HepG2 (cell line): ENCODE data around the gene CIAO2B. TPM values are rescaled to one million over a fixed set of nuclear protein-coding genes. Genes with fewer than 3 reads are reported as not detected.

Experiments used
- ATAC-seq: fragments of 200-7000 bp; cut with Tn5 transposase; 3 replicates; pipeline ENCODE4 v1.9.1; 2020; ENCODE audit warnings: mild to moderate bottlenecking, moderate library complexity
- BruUV-seq: library from RNA; stranded (reverse); fragments of 400-500 nt; replicated peaks from 2 replicates; lab custom pipeline; 2021; lab: Mats Ljungman, UMichigan
- CTCF ChIA-PET: fragments of 300-600 bp; formaldehyde crosslinking; extraction: SDS; loops from one replicate; lab custom pipeline; 2021; ENCODE audit warnings: low total read pairs, inconsistent platforms, low intra/inter-chr PET ratio; lab: Yijun Ruan, JAX
- POLR2A ChIA-PET: fragments of 350-600 bp; sonication (Branson Sonifier 250); formaldehyde crosslinking; loops from one replicate; lab custom pipeline; 2020; ENCODE audit warnings: antibody characterized with exemption, inconsistent platforms; lab: Yijun Ruan, JAX
- DNase-seq: peaks from one replicate; pipeline ENCODE4 v3.0.0-alpha.2; 2015; ENCODE audit warnings: low spot score
- FAIRE-seq: peaks from 3 replicates; lab custom pipeline; 2011; peaks lifted over from hg19 to GRCh38; lab: Jason Lieb, UNC
- H2AFZ ChIP-seq: one replicate; pipeline ENCODE4 v1.6.1; 2011; ENCODE audit warnings: low read length, inconsistent platforms
- H3K27ac ChIP-seq: fragments of 300-600 bp; 3 replicates; pipeline ENCODE4 v1.8.0; 2011; ENCODE audit warnings: mixed run types, mild to moderate bottlenecking, mixed read lengths, low read length, inconsistent platforms; ENCODE audit not compliant: insufficient read depth; ENCODE audit errors: extremely low read length
- H3K27me3 ChIP-seq, 2 experiments: fragments of 200-600 bp in 1 of 2; 2 replicates in 1 of 2; 3 replicates in 1 of 2; pipeline versions ENCODE4 v1.6.0 to v1.8.0; 2011; ENCODE audit warnings: low read length in 2 of 2, mild to moderate bottlenecking in 2 of 2, moderate library complexity in 2 of 2, inconsistent platforms in 1 of 2; ENCODE audit not compliant: insufficient read depth in 2 of 2, control insufficient read depth in 1 of 2
- H3K36me3 ChIP-seq, 2 experiments: fragments of 200-600 bp in 1 of 2; replicated peaks in 1 of 2; 2 replicates in 1 of 2; 3 replicates in 1 of 2; pipeline versions ENCODE4 v1.5.1 to v1.8.0; 2011; ENCODE audit warnings: low read length in 2 of 2, inconsistent platforms in 1 of 2; ENCODE audit not compliant: insufficient read depth in 2 of 2, control insufficient read depth in 1 of 2
- H3K4me1 ChIP-seq: 2 replicates; pipeline ENCODE4 v1.5.1; 2012; ENCODE audit warnings: low read length, inconsistent platforms; ENCODE audit not compliant: insufficient read depth
- H3K4me2 ChIP-seq: 2 replicates; pipeline ENCODE4 v1.6.0; 2011; ENCODE audit warnings: low read depth, low read length, inconsistent platforms
- H3K4me3 ChIP-seq, 3 experiments: fragments of 200-600 bp in 1 of 3; sonication (generic), shearing (Covaris generic) in 1 of 3; replicated peaks in 1 of 3; 2 replicates each; pipeline ENCODE4 v1.5.1; 2011 to 2016; ENCODE audit warnings: low read length in 3 of 3, inconsistent platforms in 2 of 3, low read depth in 2 of 3, mild to moderate bottlenecking in 2 of 3, control low read depth in 1 of 3, mixed read lengths in 1 of 3; ENCODE audit not compliant: insufficient read depth in 1 of 3
- H3K79me2 ChIP-seq: one replicate; pipeline ENCODE4 v1.6.1; 2011; ENCODE audit warnings: low read length, inconsistent platforms; ENCODE audit not compliant: insufficient read depth
- H3K9ac ChIP-seq: 2 replicates; pipeline ENCODE4 v1.6.0; 2011; ENCODE audit warnings: mild to moderate bottlenecking, low read depth, low read length, inconsistent platforms; ENCODE audit not compliant: insufficient read depth
- H3K9me3 ChIP-seq: 2 replicates; pipeline ENCODE4 v1.5.1; 2012; ENCODE audit warnings: mild to moderate bottlenecking, low read length
- H4K20me1 ChIP-seq: 2 replicates; pipeline ENCODE4 v1.6.0; 2011; ENCODE audit warnings: inconsistent platforms, mild to moderate bottlenecking, low read length, moderate library complexity; ENCODE audit not compliant: insufficient read depth
- ARHGAP35 ChIP-seq: sonication (generic); formaldehyde crosslinking; IDR thresholded peaks from 2 replicates; pipeline ENCODE4 v1.9.0; 2022; ENCODE audit warnings: mild to moderate bottlenecking, inconsistent platforms, moderate library complexity, missing genetic modification reagents, borderline replicate concordance
- ATM ChIP-seq: fragments of 450-650 bp; IDR thresholded peaks from 2 replicates; pipeline ENCODE4 v1.7.1; 2017; ENCODE audit warnings: mild to moderate bottlenecking, borderline replicate concordance
- HDAC2 ChIP-seq: sonication (generic); formaldehyde crosslinking; IDR thresholded peaks from 2 replicates; pipeline ENCODE4 v1.4.0; 2020; ENCODE audit warnings: missing genetic modification reagents
- HIVEP1 ChIP-seq: sonication (generic); formaldehyde crosslinking; IDR thresholded peaks from 2 replicates; pipeline ENCODE4 v1.4.0; 2020; ENCODE audit warnings: mild to moderate bottlenecking, missing genetic modification reagents
- HNRNPLL ChIP-seq: fragments of 200-400 bp; formaldehyde crosslinking; IDR thresholded peaks from 2 replicates; pipeline ENCODE4 v1.6.1; 2017; ENCODE audit warnings: mild to moderate bottlenecking, low read depth, low read length; ENCODE audit not compliant: poor library complexity, severe bottlenecking
- HOXA7 ChIP-seq: sonication (generic); formaldehyde crosslinking; IDR thresholded peaks from 2 replicates; pipeline ENCODE4 v1.8.1; 2022; ENCODE audit warnings: mild to moderate bottlenecking, missing genetic modification reagents, moderate library complexity
- MEF2D ChIP-seq: sonication (generic); formaldehyde crosslinking; IDR thresholded peaks from 2 replicates; pipeline ENCODE4 v1.5.1; 2020; ENCODE audit warnings: mild to moderate bottlenecking, missing genetic modification reagents
- MLLT10 ChIP-seq: sonication (generic); formaldehyde crosslinking; IDR thresholded peaks from 2 replicates; pipeline ENCODE4 v1.4.0; 2020; ENCODE audit warnings: missing genetic modification reagents
- SP5 ChIP-seq: IDR thresholded peaks from 2 replicates; pipeline ENCODE4 v1.6.1; 2016; ENCODE audit warnings: low read depth, borderline replicate concordance
- ZC3H13 ChIP-seq: sonication (generic); formaldehyde crosslinking; IDR thresholded peaks from 2 replicates; pipeline ENCODE4 v1.8.1; 2023; ENCODE audit warnings: mild to moderate bottlenecking, missing genetic modification reagents, moderate library complexity
- ZNF24 ChIP-seq: fragments of 450-650 bp; IDR thresholded peaks from 2 replicates; pipeline ENCODE4 v1.6.1; 2017; ENCODE audit warnings: antibody characterized with exemption, mild to moderate bottlenecking
- ZNF441 ChIP-seq: sonication (generic); formaldehyde crosslinking; IDR thresholded peaks from 2 replicates; pipeline ENCODE4 v1.7.0; 2021; ENCODE audit warnings: missing genetic modification reagents, borderline replicate concordance
- WGBS: methylation state at CpG from one replicate; pipeline ENCODE4 v1.1.6; 2017; ENCODE audit warnings: low lambda C conversion rate; 5-methylcytosine and 5-hydroxymethylcytosine counted together
- in situ Hi-C: cut with HindIII; loops from 2 replicates; pipeline ENCODE4 v1.10.0; 2017; ENCODE audit warnings: low pct_unique_long_range_greater_than_20kb; ENCODE audit not compliant: extremely low pct_ligation_motif_present
- intact Hi-C: fragments of 100-400 bp; cut with micrococcal nuclease; formaldehyde crosslinking; loops from one replicate; pipeline ENCODE4 v1.10.0; 2022; ENCODE audit not compliant: unreplicated experiment
- polyA plus RNA-seq, 8 experiments: library from polyadenylated mRNA; depleted of rRNA in 3 of 8; stranded (reverse) in 7 of 8; unstranded in 1 of 8; fragments of >200 nt; fragmentation: Illumina TruSeq in 4 of 8; extraction: Trizol in 4 of 8; gene quantifications; 2 replicates each; pipeline versions ENCODE4 v1.2.1 to v1.2.3, GENCODE V29; 2011 to 2016; ENCODE audit warnings: low read depth in 4 of 8, missing spikeins in 1 of 8, mixed read lengths in 1 of 8; ENCODE audit not compliant: insufficient read depth in 1 of 8
- total RNA-seq, 5 experiments: library from RNA; depleted of rRNA; stranded (reverse); fragments of >200 nt; fragmentation: Illumina TruSeq; extraction: Trizol; gene quantifications; 2 replicates each; pipeline ENCODE4 v1.2.3, GENCODE V29; 2016; ENCODE audit warnings: low read depth in 1 of 5
- TF ChIP-seq, protein P1 (sequence below): IDR thresholded peaks from 2 replicates; pipeline ENCODE4 v1.6.1; 2016; ENCODE audit warnings: missing genetic modification reagents, missing compliant biosample characterization
- TF ChIP-seq, protein P2 (sequence below): sonication (generic); formaldehyde crosslinking; IDR thresholded peaks from 2 replicates; pipeline ENCODE4 v1.4.0; 2020; ENCODE audit warnings: mild to moderate bottlenecking, missing genetic modification reagents
- TF ChIP-seq, protein P3 (sequence below): sonication (generic); formaldehyde crosslinking; IDR thresholded peaks from 2 replicates; pipeline ENCODE4 v1.5.1; 2020; ENCODE audit warnings: mild to moderate bottlenecking, missing genetic modification reagents

Gene CIAO2B
- total and polyA plus RNA-seq, 2 of the 13 experiments (the other 11 are each of a cell fraction or from before 2014, with no cell fraction given), result 157 to 293 TPM

GRCh38 chr16:66914541-66914940, 19.7 kb downstream of the CIAO2B start:
- Histone ChIP-seq H3K9me3 (no peaks in the 10 kb centered on the region), H2AFZ (no peak overlapping the region), H3K4me3 (no peak overlapping the region), H3K27ac (no peak overlapping the region), H3K36me3 (no peaks in the 10 kb centered on the region), H4K20me1 (no peaks in the 10 kb centered on the region), H3K27me3 (no peaks in the 10 kb centered on the region; a peak in 1 of 5 replicates), H3K4me1 (peaks cover 37% of the 10 kb centered on the region), H3K79me2 (no peaks in the 10 kb centered on the region), H3K9ac (no peak overlapping the region), H3K4me2 (no peak overlapping the region)
- 96% methylated on average over 7 of the region's 7 CpGs for WGBS
- intact Hi-C loops, result no loop called here
- ChIA-PET CTCF (no interaction called here), POLR2A (no interaction called here)
- no peak for FAIRE-seq
- BruUV-seq, result no TSS peak
- DNase-seq, result no peak
- in situ Hi-C loops, result no loop called here
- no peak for ATAC-seq
- no peak for TF ChIP-seq ARHGAP35 (CRISPR knock-in tag)
- no peak for TF ChIP-seq HIVEP1 (CRISPR knock-in tag)
- no peak for TF ChIP-seq HNRNPLL
- no peak for TF ChIP-seq ZNF24
- no peak for TF ChIP-seq HOXA7 (CRISPR knock-in tag)
- TF ChIP-seq, protein P1, sequence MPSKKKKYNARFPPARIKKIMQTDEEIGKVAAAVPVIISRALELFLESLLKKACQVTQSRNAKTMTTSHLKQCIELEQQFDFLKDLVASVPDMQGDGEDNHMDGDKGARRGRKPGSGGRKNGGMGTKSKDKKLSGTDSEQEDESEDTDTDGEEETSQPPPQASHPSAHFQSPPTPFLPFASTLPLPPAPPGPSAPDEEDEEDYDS (CRISPR knock-in tag), result no peak
- TF ChIP-seq ATM, result no peak
- TF ChIP-seq ZC3H13 (CRISPR knock-in tag), result no peak
- no peak for TF ChIP-seq SP5
- TF ChIP-seq, protein P2, sequence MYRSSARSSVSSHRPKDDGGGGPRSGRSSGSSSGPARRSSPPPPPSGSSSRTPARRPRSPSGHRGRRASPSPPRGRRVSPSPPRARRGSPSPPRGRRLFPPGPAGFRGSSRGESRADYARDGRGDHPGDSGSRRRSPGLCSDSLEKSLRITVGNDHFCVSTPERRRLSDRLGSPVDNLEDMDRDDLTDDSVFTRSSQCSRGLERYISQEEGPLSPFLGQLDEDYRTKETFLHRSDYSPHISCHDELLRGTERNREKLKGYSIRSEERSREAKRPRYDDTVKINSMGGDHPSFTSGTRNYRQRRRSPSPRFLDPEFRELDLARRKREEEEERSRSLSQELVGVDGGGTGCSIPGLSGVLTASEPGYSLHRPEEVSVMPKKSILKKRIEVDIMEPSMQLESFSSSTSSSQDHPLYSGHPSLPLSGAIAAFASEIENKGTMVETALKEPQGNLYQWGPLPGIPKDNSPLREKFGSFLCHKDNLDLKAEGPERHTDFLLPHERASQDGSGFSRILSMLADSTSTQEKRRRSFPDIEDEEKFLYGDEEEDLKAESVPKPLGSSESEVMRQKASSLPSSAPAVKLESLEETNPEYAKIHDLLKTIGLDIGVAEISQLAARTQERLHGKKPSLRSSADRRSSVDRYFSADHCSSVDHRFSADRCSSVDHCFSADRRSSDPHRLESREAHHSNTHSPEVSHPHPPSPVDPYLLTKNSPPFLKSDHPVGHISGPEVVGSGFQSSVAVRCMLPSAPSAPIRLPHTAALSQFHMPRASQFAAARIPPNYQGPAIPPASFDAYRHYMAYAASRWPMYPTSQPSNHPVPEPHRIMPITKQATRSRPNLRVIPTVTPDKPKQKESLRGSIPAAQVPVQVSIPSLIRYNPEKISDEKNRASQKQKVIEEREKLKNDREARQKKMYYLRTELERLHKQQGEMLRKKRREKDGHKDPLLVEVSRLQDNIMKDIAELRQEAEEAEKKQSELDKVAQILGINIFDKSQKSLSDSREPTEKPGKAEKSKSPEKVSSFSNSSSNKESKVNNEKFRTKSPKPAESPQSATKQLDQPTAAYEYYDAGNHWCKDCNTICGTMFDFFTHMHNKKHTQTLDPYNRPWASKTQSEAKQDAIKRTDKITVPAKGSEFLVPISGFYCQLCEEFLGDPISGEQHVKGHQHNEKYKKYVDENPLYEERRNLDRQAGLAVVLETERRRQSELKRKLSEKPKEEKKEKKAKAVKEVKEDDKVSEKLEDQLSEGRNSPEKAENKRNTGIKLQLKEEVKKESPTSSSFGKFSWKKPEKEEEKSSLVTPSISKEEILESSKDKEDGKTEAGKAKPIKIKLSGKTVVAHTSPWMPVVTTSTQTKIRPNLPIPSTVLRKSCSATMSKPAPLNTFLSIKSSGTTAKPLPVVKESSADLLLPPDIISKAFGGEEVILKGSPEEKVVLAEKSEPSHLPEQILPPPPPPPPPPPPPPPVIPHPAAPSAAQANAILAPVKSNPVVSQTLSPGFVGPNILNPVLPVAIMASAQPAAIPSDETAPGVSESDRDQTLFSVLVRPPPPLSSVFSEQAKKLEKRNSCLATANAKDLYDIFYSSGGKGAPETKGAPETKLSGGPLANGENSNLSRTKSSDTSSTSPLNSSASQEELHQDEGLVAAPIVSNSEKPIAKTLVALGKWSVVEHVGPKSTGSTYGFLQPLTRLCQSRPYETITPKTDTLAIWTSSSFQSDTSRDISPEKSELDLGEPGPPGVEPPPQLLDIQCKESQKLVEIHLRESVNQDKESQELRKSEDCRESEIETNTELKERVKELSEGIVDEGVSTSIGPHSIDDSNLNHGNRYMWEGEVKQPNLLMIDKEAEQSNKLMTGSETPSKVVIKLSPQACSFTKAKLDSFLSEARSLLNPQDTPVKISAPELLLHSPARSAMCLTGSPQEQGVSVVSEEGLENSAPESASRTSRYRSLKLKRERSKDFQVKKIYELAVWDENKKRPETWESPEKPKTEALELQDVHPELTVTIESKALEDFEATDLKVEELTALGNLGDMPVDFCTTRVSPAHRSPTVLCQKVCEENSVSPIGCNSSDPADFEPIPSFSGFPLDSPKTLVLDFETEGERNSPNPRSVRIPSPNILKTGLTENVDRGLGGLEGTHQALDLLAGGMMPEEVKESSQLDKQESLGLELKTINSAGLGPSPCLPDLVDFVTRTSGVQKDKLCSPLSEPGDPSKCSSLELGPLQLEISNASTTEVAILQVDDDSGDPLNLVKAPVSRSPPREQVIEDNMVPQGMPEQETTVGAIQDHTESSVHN (CRISPR knock-in tag), result no peak
- no peak for TF ChIP-seq HDAC2 (CRISPR knock-in tag)
- no peak for TF ChIP-seq MEF2D (CRISPR knock-in tag)
- no peak for TF ChIP-seq MLLT10 (CRISPR knock-in tag)
- TF ChIP-seq, protein P3, sequence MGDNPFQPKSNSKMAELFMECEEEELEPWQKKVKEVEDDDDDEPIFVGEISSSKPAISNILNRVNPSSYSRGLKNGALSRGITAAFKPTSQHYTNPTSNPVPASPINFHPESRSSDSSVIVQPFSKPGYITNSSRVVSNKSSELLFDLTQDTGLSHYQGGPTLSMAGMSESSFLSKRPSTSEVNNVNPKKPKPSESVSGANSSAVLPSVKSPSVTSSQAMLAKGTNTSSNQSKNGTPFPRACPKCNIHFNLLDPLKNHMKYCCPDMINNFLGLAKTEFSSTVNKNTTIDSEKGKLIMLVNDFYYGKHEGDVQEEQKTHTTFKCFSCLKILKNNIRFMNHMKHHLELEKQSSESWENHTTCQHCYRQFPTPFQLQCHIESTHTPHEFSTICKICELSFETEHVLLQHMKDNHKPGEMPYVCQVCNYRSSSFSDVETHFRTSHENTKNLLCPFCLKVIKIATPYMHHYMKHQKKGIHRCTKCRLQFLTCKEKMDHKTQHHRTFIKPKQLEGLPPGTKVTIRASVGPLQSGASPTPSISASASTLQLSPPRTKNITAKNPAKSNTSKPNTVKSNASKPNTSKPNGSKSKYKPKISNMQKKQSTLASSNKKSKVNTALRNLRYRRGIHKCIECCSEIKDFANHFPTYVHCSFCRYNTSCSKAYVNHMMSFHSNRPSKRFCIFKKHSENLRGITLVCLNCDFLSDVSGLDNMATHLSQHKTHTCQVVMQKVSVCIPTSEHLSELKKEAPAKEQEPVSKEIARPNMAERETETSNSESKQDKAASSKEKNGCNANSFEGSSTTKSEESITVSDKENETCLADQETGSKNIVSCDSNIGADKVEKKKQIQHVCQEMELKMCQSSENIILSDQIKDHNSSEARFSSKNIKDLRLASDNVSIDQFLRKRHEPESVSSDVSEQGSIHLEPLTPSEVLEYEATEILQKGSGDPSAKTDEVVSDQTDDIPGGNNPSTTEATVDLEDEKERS (CRISPR knock-in tag), result no peak
- no peak for TF ChIP-seq ZNF441 (CRISPR knock-in tag)
